ENCODE results near the gene ABTB2. TPM values are rescaled to one million over a fixed set of nuclear protein-coding genes. Genes with fewer than 3 reads are reported as not detected.

The ABTB2 gene
- total and polyA plus RNA-seq, 4 donors: 0.73 to 3.3 (median 2.7) TPM

- no peak for TF ChIP-seq CTCF (IDR thresholded peaks at IDR 0.05; ENCODE audit: control extremely low read depth, extremely low read depth)
- no peak for ATAC-seq (ENCODE audit: insufficient read depth, low FRiP score)
- WGBS, 2 donors: 86 to 90% methylated on average over 5 of the region's 5 CpGs
Measured at GRCh38 chr11:34239465-34240149, 118.2 kb downstream of the ABTB2 start.

DNA sequence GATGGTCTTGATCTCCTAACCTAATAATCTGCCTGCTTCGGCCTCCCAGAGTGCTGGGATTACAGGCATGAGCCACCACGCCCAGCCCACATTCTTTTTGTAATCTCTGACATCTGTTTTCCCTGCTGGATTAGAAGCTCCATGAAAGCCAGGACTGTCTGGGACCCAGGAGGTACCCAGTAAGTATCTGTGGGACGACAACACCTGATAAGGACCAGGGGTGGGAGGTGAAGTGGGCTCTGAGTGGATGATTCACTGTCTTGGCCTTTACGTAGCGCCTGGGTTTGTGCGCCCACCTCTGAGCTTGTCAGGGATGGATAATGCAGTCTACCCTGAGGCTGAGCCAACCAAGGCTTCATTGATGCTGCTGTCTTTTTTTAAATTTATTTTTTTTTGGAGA, 118.8 kb downstream of the ABTB2 start:
- 72 to 82% methylated on average over 6 of the region's 6 CpGs for WGBS, 2 donors
- no peak for ATAC-seq (ENCODE audit: insufficient read depth, low FRiP score)
- Histone ChIP-seq H3K27me3 (ENCODE audit: control insufficient read depth in 3 of 3, insufficient read depth in 3 of 3, low read length in 2 of 3) (no peaks in the 10 kb centered on the region), H3K4me3 (no peak overlapping the region), H3K9ac (ENCODE audit: insufficient read depth in 1 of 2, low read length in 2 of 2) (no peak overlapping the region), H3K27ac (ENCODE audit: low read depth in 1 of 2, low read length in 1 of 2) (no peak overlapping the region), H3K9me3 (ENCODE audit: control insufficient read depth in 4 of 4, insufficient read depth in 3 of 4, low read length in 3 of 4) (no peaks in the 10 kb centered on the region), H3K36me3 (ENCODE audit: control insufficient read depth in 4 of 4, insufficient read depth in 4 of 4, low read length in 4 of 4) (no peaks in the 10 kb centered on the region), H3K4me1 (ENCODE audit: control insufficient read depth in 5 of 5, insufficient read depth in 5 of 5, low read length in 5 of 5) (peaks cover 0 to 13% (median 10%) of the 10 kb centered on the region in 5 donors)
- TF ChIP-seq CTCF (IDR thresholded peaks at IDR 0.05; ENCODE audit: control extremely low read depth, extremely low read depth): no peak
- DNase-seq: no peak

More at GRCh38 chr11:34239465-34240149, 118.2 kb downstream of the ABTB2 start:
- Histone ChIP-seq H3K9me3 (ENCODE audit: control insufficient read depth in 4 of 4, insufficient read depth in 3 of 4, low read length in 3 of 4) (no peaks in the 10 kb centered on the region), H3K9ac (ENCODE audit: insufficient read depth in 1 of 2, low read length in 2 of 2) (no peak overlapping the region), H3K4me1 (ENCODE audit: control insufficient read depth in 5 of 5, insufficient read depth in 5 of 5, low read length in 5 of 5) (peaks cover 0 to 19% (median 8%) of the 10 kb centered on the region in 5 donors), H3K27ac (ENCODE audit: low read depth in 1 of 2, low read length in 1 of 2) (no peak overlapping the region), H3K27me3 (ENCODE audit: control insufficient read depth in 3 of 3, insufficient read depth in 3 of 3, low read length in 2 of 3) (no peaks in the 10 kb centered on the region), H3K36me3 (ENCODE audit: control insufficient read depth in 4 of 4, insufficient read depth in 4 of 4, low read length in 4 of 4) (no peaks in the 10 kb centered on the region), H3K4me3 (no peak overlapping the region)
- no peak for DNase-seq

- H3K4me1 ChIP-seq (ENCODE audit: control insufficient read depth in 5 of 5, insufficient read depth in 5 of 5, low read length in 5 of 5): peaks cover 0 to 13% (median 9%) of the 10 kb centered on the region in 5 donors
- no peak for TF ChIP-seq CTCF (IDR thresholded peaks at IDR 0.05; ENCODE audit: control extremely low read depth, extremely low read depth)
- H3K4me3 ChIP-seq: no peak overlapping the region
- H3K27ac ChIP-seq (ENCODE audit: low read depth in 1 of 2, low read length in 1 of 2): no peak overlapping the region
- no peak for ATAC-seq (ENCODE audit: insufficient read depth, low FRiP score)
- H3K9me3 ChIP-seq (ENCODE audit: control insufficient read depth in 4 of 4, insufficient read depth in 3 of 4, low read length in 3 of 4): no peaks in the 10 kb centered on the region
- no peak overlapping the region for H3K9ac ChIP-seq (ENCODE audit: insufficient read depth in 1 of 2, low read length in 2 of 2)
- no peaks in the 10 kb centered on the region for H3K36me3 ChIP-seq (ENCODE audit: control insufficient read depth in 4 of 4, insufficient read depth in 4 of 4, low read length in 4 of 4)
- WGBS, 2 donors: 69 to 87% methylated on average over 10 to 11 of the region's 11 CpGs
- DNase-seq: no peak
- no peaks in the 10 kb centered on the region for H3K27me3 ChIP-seq (ENCODE audit: control insufficient read depth in 3 of 3, insufficient read depth in 3 of 3, low read length in 2 of 3)
Measured at GRCh38 chr11:34238533-34238932, 119.3 kb downstream of the ABTB2 start.
